Testis (tissue), 2 donors: ENCODE measurements around the gene KCNQ5.

Experiments
- CTCF ChIP-seq, 3 experiments: fragments of 450-650 bp in 2 of 3; fragments of 200-600 bp in 1 of 3; sonication (generic) in 1 of 3; IDR thresholded peaks; one replicate each; pipeline ENCODE4 v1.5.1; 2016 to 2019; ENCODE audit warnings: antibody characterized with exemption in 3 of 3, mild to moderate bottlenecking in 2 of 3, moderate library complexity in 1 of 3
- POLR2A ChIP-seq: fragments of 450-650 bp; IDR thresholded peaks from one replicate; pipeline ENCODE4 v1.6.1; 2017; ENCODE audit warnings: antibody characterized with exemption, mild to moderate bottlenecking, moderate library complexity

DNA sequence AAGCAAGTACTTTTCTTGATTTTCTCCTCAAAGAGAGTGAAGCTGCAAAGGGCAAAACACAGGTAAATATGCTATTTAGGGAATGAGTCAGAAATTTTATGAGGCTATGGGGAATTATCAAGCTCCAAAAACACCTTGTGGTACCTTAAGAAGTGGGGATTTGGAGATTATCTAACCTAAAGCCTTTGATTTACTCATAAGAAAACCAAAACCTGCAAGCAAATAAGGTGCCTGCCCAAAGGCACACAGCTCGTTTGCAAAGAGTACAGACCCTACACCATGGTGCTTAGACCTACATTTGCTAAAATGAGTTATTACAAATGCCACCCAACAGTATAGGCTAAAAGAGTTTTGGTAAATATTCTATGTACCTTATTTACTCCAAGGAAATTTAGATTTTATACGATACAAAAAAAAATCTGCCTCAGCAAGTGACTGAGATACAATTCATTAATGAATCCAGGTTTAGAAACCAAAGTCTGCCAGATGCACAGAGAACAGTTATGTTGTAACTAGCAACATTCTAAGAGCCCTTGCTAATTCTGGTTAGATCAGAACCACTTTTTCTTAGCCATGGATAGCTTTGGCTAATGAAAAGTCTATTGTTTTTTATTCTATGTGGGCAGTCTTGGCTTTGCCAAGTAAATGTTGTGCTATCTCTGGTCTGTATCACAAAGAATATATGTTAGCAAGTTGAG, 501.9 kb downstream of the KCNQ5 start:
- TF ChIP-seq CTCF (IDR thresholded peaks at IDR 0.05), result no peak
- no peak for TF ChIP-seq POLR2A
